ENCODE measurements around the gene SPATA6L. TPM values are rescaled to one million over a fixed set of nuclear protein-coding genes. Genes with fewer than 3 reads are reported as not detected.

SPATA6L gene
- total and polyA plus RNA-seq, 2 of the 13 experiments (the other 11 are each of a cell fraction or from before 2014, with no cell fraction given): 1.1 to 1.9 TPM

DNA sequence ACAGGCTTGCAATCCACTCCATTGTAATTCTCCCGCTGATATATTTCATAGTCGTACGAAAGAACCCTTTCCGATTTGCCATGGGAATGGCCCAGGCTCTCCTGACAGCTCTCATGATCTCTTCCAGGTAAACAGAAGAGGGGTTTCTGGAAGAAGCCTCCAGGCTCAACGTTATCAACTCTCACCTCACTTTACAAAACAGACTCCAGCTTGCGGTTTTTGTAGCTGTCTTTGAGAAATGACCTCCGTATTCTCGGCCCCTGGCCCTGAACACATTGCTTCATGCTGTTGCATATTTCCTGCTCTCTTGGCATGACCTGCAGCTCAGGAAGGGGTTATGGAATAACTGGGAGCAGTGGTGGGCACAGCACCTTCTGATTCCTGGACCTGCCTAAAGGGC is 90.3 kb downstream of the SPATA6L start (continued):
- TF ChIP-seq, protein P1, sequence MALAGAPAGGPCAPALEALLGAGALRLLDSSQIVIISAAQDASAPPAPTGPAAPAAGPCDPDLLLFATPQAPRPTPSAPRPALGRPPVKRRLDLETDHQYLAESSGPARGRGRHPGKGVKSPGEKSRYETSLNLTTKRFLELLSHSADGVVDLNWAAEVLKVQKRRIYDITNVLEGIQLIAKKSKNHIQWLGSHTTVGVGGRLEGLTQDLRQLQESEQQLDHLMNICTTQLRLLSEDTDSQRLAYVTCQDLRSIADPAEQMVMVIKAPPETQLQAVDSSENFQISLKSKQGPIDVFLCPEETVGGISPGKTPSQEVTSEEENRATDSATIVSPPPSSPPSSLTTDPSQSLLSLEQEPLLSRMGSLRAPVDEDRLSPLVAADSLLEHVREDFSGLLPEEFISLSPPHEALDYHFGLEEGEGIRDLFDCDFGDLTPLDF (CRISPR knock-in tag; IDR thresholded peaks at IDR 0.05): no peak
- TF ChIP-seq HMGA1 (CRISPR knock-in tag; conservative IDR thresholded peaks at IDR 0.05) (no peak), ATRX (CRISPR knock-in tag; IDR thresholded peaks at IDR 0.05; ENCODE audit: borderline replicate concordance) (no peak), ZHX1 (CRISPR knock-in tag; IDR thresholded peaks at IDR 0.05; ENCODE audit: low read depth) (no peak)

- BruUV-seq (replicated peaks): no TSS peak
- Histone ChIP-seq H3K4me3 (replicated peaks in 1 of 3; ENCODE audit: insufficient read depth in 1 of 3, low read depth in 2 of 3, low read length in 3 of 3) (no peak overlapping the region), H3K9ac (ENCODE audit: insufficient read depth, low read depth, low read length) (no peak overlapping the region), H2AFZ (ENCODE audit: low read length) (no peak overlapping the region), H3K27ac (ENCODE audit: extremely low read length, insufficient read depth, low read length) (no peak overlapping the region), H3K79me2 (ENCODE audit: insufficient read depth, low read length) (no peaks in the 10 kb centered on the region), H3K4me1 (ENCODE audit: insufficient read depth, low read length) (no peaks in the 10 kb centered on the region), H3K9me3 (ENCODE audit: low read length) (no peaks in the 10 kb centered on the region), H3K27me3 (ENCODE audit: control insufficient read depth in 1 of 2, insufficient read depth in 2 of 2, low read length in 2 of 2) (peaks cover 0 to 1% of the 10 kb centered on the region in 2 experiments; a peak in 1 of 5 replicates), H3K36me3 (replicated peaks in 1 of 2; ENCODE audit: control insufficient read depth in 1 of 2, insufficient read depth in 2 of 2, low read length in 2 of 2) (no peaks in the 10 kb centered on the region), H3K4me2 (ENCODE audit: low read depth, low read length) (no peak overlapping the region), H4K20me1 (ENCODE audit: insufficient read depth, low read length) (no peaks in the 10 kb centered on the region)
- POLR2A ChIA-PET: no interaction called here
- in situ Hi-C loops (cut with HindIII; ENCODE audit: extremely low pct_ligation_motif_present, low pct_unique_long_range_greater_than_20kb) (no loop called here), intact Hi-C loops (cut with micrococcal nuclease; ENCODE audit: unreplicated experiment) (loop anchor here (10.0 kb wide), 1 partner anchor 60 kb away; no protein-coding TSS in a partner anchor)
- CTCF ChIA-PET (ENCODE audit: low intra/inter-chr PET ratio, low total read pairs): no interaction called here
- 39% methylated on average over 7 of the region's 7 CpGs for WGBS (ENCODE audit: low lambda C conversion rate)
- FAIRE-seq: no peak
- ATAC-seq: no peak
- DNase-seq (ENCODE audit: low spot score): no peak
- TF ChIP-seq IRX3 (CRISPR knock-in tag; IDR thresholded peaks at IDR 0.05; ENCODE audit: borderline replicate concordance, low read depth): no peak
- TF ChIP-seq, protein P2, sequence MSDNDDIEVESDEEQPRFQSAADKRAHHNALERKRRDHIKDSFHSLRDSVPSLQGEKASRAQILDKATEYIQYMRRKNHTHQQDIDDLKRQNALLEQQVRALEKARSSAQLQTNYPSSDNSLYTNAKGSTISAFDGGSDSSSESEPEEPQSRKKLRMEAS (IDR thresholded peaks at IDR 0.05): no peak
- no peak for TF ChIP-seq NPAS2 (CRISPR knock-in tag; IDR thresholded peaks at IDR 0.05; ENCODE audit: borderline replicate concordance)
- TF ChIP-seq POGK (CRISPR knock-in tag; conservative IDR thresholded peaks at IDR 0.05): no peak
- no peak for TF ChIP-seq RBM22 (optimal IDR thresholded peaks at IDR 0.05; ENCODE audit: low read length)
- no peak for TF ChIP-seq GABPB1 (CRISPR knock-in tag; IDR thresholded peaks at IDR 0.05)
- no peak for TF ChIP-seq ZNF138 (CRISPR knock-in tag; IDR thresholded peaks at IDR 0.05; ENCODE audit: low read depth)
These were observed 91.5 kb downstream of the SPATA6L start for GRCh38 chr9:4574657-4575243.

All from HepG2 (cell line).